IMR-90 (cell line): Measurements from ENCODE around the gene C16orf89. TPM values are rescaled to one million over a fixed set of nuclear protein-coding genes. Genes with fewer than 3 reads are reported as not detected.

ENCODE experiments used
- ATAC-seq: fragments of 200-7000 bp; cut with Tn5 transposase; 2 replicates; pipeline ENCODE4 v1.9.1; 2020; ENCODE audit warnings: low read depth, mild to moderate bottlenecking, moderate library complexity
- BruUV-seq: library from RNA; stranded (reverse); fragments of 400-500 nt; replicated peaks from 2 replicates; lab custom pipeline; 2021; lab: Mats Ljungman, UMichigan
- CTCF ChIA-PET: fragments of 300-600 bp; formaldehyde crosslinking; extraction: SDS; loops from one replicate; lab custom pipeline; 2021; ENCODE audit warnings: antibody characterized with exemption; lab: Yijun Ruan, JAX
- POLR2A ChIA-PET: fragments of 300-600 bp; sonication (Branson Sonifier 250); formaldehyde crosslinking; loops from one replicate; lab custom pipeline; 2022; ENCODE audit warnings: antibody characterized with exemption; ENCODE audit not compliant: unreplicated experiment; lab: Charles Lee
- DNase-seq: peaks from one replicate; pipeline ENCODE4 v3.0.0; 2013
- H2AFZ ChIP-seq: replicated peaks from 2 replicates; pipeline ENCODE3; 2013; ENCODE audit warnings: low read length, mild to moderate bottlenecking; ENCODE audit not compliant: poor library complexity
- H2AK5ac ChIP-seq: 2 replicates; pipeline ENCODE4 v1.6.1; 2013; ENCODE audit warnings: low read depth, low read length, inconsistent platforms
- H2AK9ac ChIP-seq: replicated peaks from 2 replicates; pipeline ENCODE3; 2013; ENCODE audit warnings: mild to moderate bottlenecking, low read depth, low read length, moderate library complexity; ENCODE audit not compliant: poor library complexity
- H2BK120ac ChIP-seq: 2 replicates; pipeline ENCODE4 v1.6.1; 2013; ENCODE audit warnings: low read depth, low read length, inconsistent platforms
- H2BK15ac ChIP-seq: 3 replicates; pipeline ENCODE4 v1.6.1; 2013; ENCODE audit warnings: low read depth, low read length, inconsistent platforms
- H2BK20ac ChIP-seq: 2 replicates; pipeline ENCODE4 v1.6.1; 2013; ENCODE audit warnings: low read depth, mild to moderate bottlenecking, inconsistent platforms, low read length, moderate library complexity
- H2BK5ac ChIP-seq: 2 replicates; pipeline ENCODE4 v1.6.1; 2013; ENCODE audit warnings: mild to moderate bottlenecking, low read depth, low read length, inconsistent platforms; ENCODE audit not compliant: poor library complexity, severe bottlenecking
- H3K14ac ChIP-seq: replicated peaks from 2 replicates; pipeline ENCODE4 v1.6.1; 2013; ENCODE audit warnings: low read depth, low read length, inconsistent platforms
- H3K18ac ChIP-seq: 2 replicates; pipeline ENCODE4 v1.6.1; 2013; ENCODE audit warnings: low read depth, low read length, control low read depth
- H3K23ac ChIP-seq: 2 replicates; pipeline ENCODE4 v1.6.1; 2013; ENCODE audit warnings: low read depth, low read length, inconsistent platforms
- H3K27ac ChIP-seq: 2 replicates; pipeline ENCODE4 v1.5.1; 2013; ENCODE audit warnings: mild to moderate bottlenecking, control low read depth, low read length; ENCODE audit not compliant: insufficient read depth
- H3K27me3 ChIP-seq: 2 replicates; pipeline ENCODE4 v1.6.1; 2013; ENCODE audit warnings: low read length; ENCODE audit not compliant: control insufficient read depth, insufficient read depth
- H3K36me3 ChIP-seq: 2 replicates; pipeline ENCODE4 v1.6.1; 2013; ENCODE audit warnings: low read length, mixed read lengths; ENCODE audit not compliant: control insufficient read depth, insufficient read depth
- H3K4ac ChIP-seq: 2 replicates; pipeline ENCODE4 v1.6.1; 2013; ENCODE audit warnings: low read depth, low read length, inconsistent platforms
- H3K4me1 ChIP-seq: 2 replicates; pipeline ENCODE4 v1.6.1; 2013; ENCODE audit warnings: low read length, mixed read lengths; ENCODE audit not compliant: control insufficient read depth, insufficient read depth
- H3K4me2 ChIP-seq: 2 replicates; pipeline ENCODE4 v1.6.1; 2013; ENCODE audit warnings: low read depth, mild to moderate bottlenecking, control low read depth, low read length, moderate library complexity
- H3K4me3 ChIP-seq: 2 replicates; pipeline ENCODE4 v1.5.1; 2013; ENCODE audit warnings: low read depth, mild to moderate bottlenecking, control low read depth, low read length, moderate library complexity; ENCODE audit not compliant: insufficient read depth
- H3K56ac ChIP-seq: 2 replicates; pipeline ENCODE4 v1.6.1; 2013; ENCODE audit warnings: low read length, inconsistent platforms; ENCODE audit not compliant: insufficient read depth; ENCODE audit errors: extremely low read depth
- H3K79me1 ChIP-seq, 2 experiments: 2 replicates each; pipeline ENCODE4 v1.6.1; 2013; ENCODE audit warnings: low read length in 2 of 2, inconsistent platforms in 1 of 2, low read depth in 1 of 2
- H3K9ac ChIP-seq: 2 replicates; pipeline ENCODE4 v1.6.1; 2013; ENCODE audit warnings: low read depth, low read length, control low read depth
- H3K9me1 ChIP-seq: 2 replicates; pipeline ENCODE4 v1.6.1; 2013; ENCODE audit warnings: low read length, inconsistent platforms; ENCODE audit not compliant: insufficient read depth
- H3K9me3 ChIP-seq: 2 replicates; pipeline ENCODE4 v1.6.1; 2013; ENCODE audit warnings: low read length; ENCODE audit not compliant: control insufficient read depth, insufficient read depth
- H4K20me1 ChIP-seq: 2 replicates; pipeline ENCODE4 v1.6.1; 2013; ENCODE audit warnings: low read length, inconsistent platforms; ENCODE audit not compliant: insufficient read depth
- H4K5ac ChIP-seq: 2 replicates; pipeline ENCODE4 v1.6.1; 2013; ENCODE audit warnings: mild to moderate bottlenecking, low read depth, low read length, control low read depth
- H4K8ac ChIP-seq, 2 experiments: 2 replicates each; pipeline ENCODE4 v1.6.1; 2013; ENCODE audit warnings: low read depth in 2 of 2, low read length in 2 of 2, control low read depth in 1 of 2, inconsistent platforms in 1 of 2
- H4K91ac ChIP-seq: 2 replicates; pipeline ENCODE4 v1.6.1; 2013; ENCODE audit warnings: low read depth, low read length, inconsistent platforms; ENCODE audit not compliant: insufficient read depth
- BHLHE40 ChIP-seq: fragments of 150-350 bp; IDR thresholded peaks from 2 replicates; pipeline ENCODE4 v1.6.1; 2016; ENCODE audit warnings: mild to moderate bottlenecking, low read depth, low read length
- CEBPB ChIP-seq: IDR thresholded peaks from 2 replicates; pipeline ENCODE4 v1.6.1; 2012; ENCODE audit warnings: low read depth, low read length, improper control_type of control experiment
- CTCF ChIP-seq: conservative IDR thresholded peaks from 2 replicates; pipeline ENCODE4 v1.5.1; 2012; ENCODE audit warnings: mild to moderate bottlenecking, low read depth, low read length, improper control_type of control experiment
- ELK1 ChIP-seq: fragments of 150-350 bp; IDR thresholded peaks from 2 replicates; pipeline ENCODE4 v1.6.1; 2016; ENCODE audit warnings: low read depth, mild to moderate bottlenecking, low read length, moderate library complexity, borderline replicate concordance
- MAZ ChIP-seq: IDR thresholded peaks from 2 replicates; pipeline ENCODE4 v1.6.1; 2012; ENCODE audit warnings: low read depth, mild to moderate bottlenecking, low read length, improper control_type of control experiment, moderate library complexity, borderline replicate concordance
- NFE2L2 ChIP-seq: fragments of 150-350 bp; IDR thresholded peaks from 2 replicates; pipeline ENCODE4 v1.6.1; 2016; ENCODE audit warnings: low read depth, mild to moderate bottlenecking, low read length
- RCOR1 ChIP-seq: IDR thresholded peaks from 2 replicates; pipeline ENCODE4 v1.6.1; 2012; ENCODE audit warnings: mild to moderate bottlenecking, low read length, improper control_type of control experiment; ENCODE audit not compliant: insufficient replicate concordance
- SMC3 ChIP-seq: fragments of 150-350 bp; IDR thresholded peaks from 2 replicates; pipeline ENCODE4 v1.6.1; 2016; ENCODE audit warnings: low read depth, mild to moderate bottlenecking, antibody characterized with exemption, low read length, moderate library complexity
- WGBS, 2 experiments: methylation state at CpG; one replicate each; pipeline versions ENCODE4 v1.1.5 to v1.1.7; 2013; ENCODE audit warnings: missing lambda C conversion rate in 2 of 2; ENCODE audit not compliant: insufficient read length in 1 of 2; ENCODE audit errors: extremely low coverage in 2 of 2; 5-methylcytosine and 5-hydroxymethylcytosine counted together
- dilution Hi-C: fragments of 300-500 bp; cut with HindIII; formaldehyde crosslinking; loops from one replicate; pipeline ENCODE4 v1.14.3; 2018; ENCODE audit warnings: low sequenced_read_pairs; ENCODE audit not compliant: unreplicated experiment
- in situ Hi-C: fragments of 300-500 bp; cut with MboI; formaldehyde crosslinking; loops from 3 replicates; pipeline ENCODE4 v1.14.3; 2019; ENCODE audit warnings: low sequenced_read_pairs, inconsistent platforms, mixed read lengths
- intact Hi-C: fragments of 100-400 bp; cut with micrococcal nuclease; formaldehyde crosslinking; loops from 2 replicates; pipeline ENCODE4 v1.10.0; 2022
- polyA plus RNA-seq, 3 experiments: library from polyadenylated mRNA; depleted of rRNA; stranded (reverse); fragments of >200 nt; gene quantifications; 2 replicates each; pipeline ENCODE4 v1.2.3, GENCODE V29; 2012; ENCODE audit warnings: low replicate concordance in 1 of 3
- total RNA-seq: library from RNA; depleted of rRNA; stranded (reverse); fragments of >200 nt; gene quantifications from 2 replicates; pipeline ENCODE4 v1.2.3, GENCODE V29; 2012

C16orf89 gene
- total and polyA plus RNA-seq, 2 of the 4 experiments (the other 2 are of a cell fraction): 0.17 to 0.18 TPM

- peaks cover 3% of the 10 kb centered on the region; the same call in 1 of the 2 replicates for H3K4me1 ChIP-seq
- no peak overlapping the region for H4K91ac ChIP-seq
- POLR2A ChIA-PET: no interaction called here
- CTCF ChIA-PET: no interaction called here
- dilution Hi-C loops (no loop called here), in situ Hi-C loops (no loop called here), intact Hi-C loops (no loop called here)
- H3K18ac ChIP-seq: no peak overlapping the region
- no peak overlapping the region for H2AFZ ChIP-seq
- no peak overlapping the region for H3K4ac ChIP-seq
- ATAC-seq (no peak), DNase-seq (no peak)
- peaks cover 4 to 38% of the 10 kb centered on the region in 2 experiments; a peak in 3 of 4 replicates for H3K79me1 ChIP-seq
- no peak overlapping the region for H2BK15ac ChIP-seq
- TF ChIP-seq MAZ: no peak
- no peak for TF ChIP-seq ELK1
- no peak for TF ChIP-seq BHLHE40
- TF ChIP-seq CTCF: no peak
- no peak for TF ChIP-seq SMC3
- no peak for TF ChIP-seq RCOR1
- no peak for TF ChIP-seq CEBPB
- TF ChIP-seq NFE2L2: no peak
- H4K5ac ChIP-seq: no peak overlapping the region
- no peak overlapping the region for H3K27ac ChIP-seq
- no peaks in the 10 kb centered on the region for H3K27me3 ChIP-seq
- peaks cover 32% of the 10 kb centered on the region for H3K36me3 ChIP-seq
- no peak overlapping the region for H4K8ac ChIP-seq
- no peak overlapping the region for H3K23ac ChIP-seq
- peaks cover 9% of the 10 kb centered on the region for H3K9me1 ChIP-seq
- no peaks in the 10 kb centered on the region for H4K20me1 ChIP-seq
- H2BK5ac ChIP-seq: no peak overlapping the region
- H2BK20ac ChIP-seq: no peak overlapping the region
- no peak overlapping the region for H3K56ac ChIP-seq
- WGBS, 2 experiments: 90% methylated on average over 3 of the region's 5 CpGs; no CpG with 5 or more reads in 1 of the 2 experiments
- no peak overlapping the region for H2AK5ac ChIP-seq
- H3K4me2 ChIP-seq: no peak overlapping the region
- H3K9ac ChIP-seq: no peak overlapping the region
- BruUV-seq: no TSS peak
- H2BK120ac ChIP-seq: no peak overlapping the region
- H2AK9ac ChIP-seq: no peak overlapping the region
- H3K14ac ChIP-seq: no peak overlapping the region
- no peak overlapping the region for H3K4me3 ChIP-seq
- H3K9me3 ChIP-seq: no peaks in the 10 kb centered on the region
These were observed 9.9 kb upstream of the C16orf89 start for GRCh38 chr16:5075637-5076036.
